ENCODE results near the gene SPSB3. TPM values are rescaled to one million over a fixed set of nuclear protein-coding genes. Genes with fewer than 3 reads are reported as not detected.
"Not testable (repeated sequence)": the region's sequence is repeated elsewhere in the genome, so short reads cannot be mapped to it uniquely, and the experiment has no call there.

Gene SPSB3
- total RNA-seq, 1 donor from 2014 or later: 36.1 TPM

GRCh38 chr16:1818873-1819525, 36.6 kb upstream of the SPSB3 start:
- intact Hi-C loops (cut with DNase I): no loop called here
- ATAC-seq (no peak), DNase-seq (ENCODE audit: missing footprints) (no peak)

- ATAC-seq: no peak
- intact Hi-C loops (cut with DNase I): no loop called here
- no peak for DNase-seq (ENCODE audit: missing footprints)
Observed at GRCh38 chr16:1818204-1818872, 36.0 kb upstream of the SPSB3 start.

GRCh38 chr16:1817716-1818115, 35.3 kb upstream of the SPSB3 start:
- no peak for ATAC-seq
- DNase-seq (ENCODE audit: missing footprints): no peak
- intact Hi-C loops (cut with DNase I): no loop called here

GRCh38 chr16:1817276-1817589, 34.9 kb upstream of the SPSB3 start:
- DNase-seq (ENCODE audit: missing footprints) (no peak), ATAC-seq (no peak)

GRCh38 chr16:1816396-1817275, 34.3 kb upstream of the SPSB3 start:
- no peak for DNase-seq (ENCODE audit: missing footprints)
- intact Hi-C loops (cut with DNase I): no loop called here
- no peak for ATAC-seq

More at GRCh38 chr16:1817276-1817589, 34.9 kb upstream of the SPSB3 start:
- intact Hi-C loops (cut with DNase I): no loop called here

- no peak for ATAC-seq
- no peak for DNase-seq (ENCODE audit: missing footprints)
- intact Hi-C loops (cut with DNase I): no loop called here
Observed at GRCh38 chr16:1815461-1815860, 33.1 kb upstream of the SPSB3 start.

GRCh38 chr16:1812732-1813163, 30.4 kb upstream of the SPSB3 start:
- DNase-seq (ENCODE audit: missing footprints) (peak; percentile 87), ATAC-seq (peak; percentile 94)
- intact Hi-C loops (cut with DNase I): no loop called here

DNA sequence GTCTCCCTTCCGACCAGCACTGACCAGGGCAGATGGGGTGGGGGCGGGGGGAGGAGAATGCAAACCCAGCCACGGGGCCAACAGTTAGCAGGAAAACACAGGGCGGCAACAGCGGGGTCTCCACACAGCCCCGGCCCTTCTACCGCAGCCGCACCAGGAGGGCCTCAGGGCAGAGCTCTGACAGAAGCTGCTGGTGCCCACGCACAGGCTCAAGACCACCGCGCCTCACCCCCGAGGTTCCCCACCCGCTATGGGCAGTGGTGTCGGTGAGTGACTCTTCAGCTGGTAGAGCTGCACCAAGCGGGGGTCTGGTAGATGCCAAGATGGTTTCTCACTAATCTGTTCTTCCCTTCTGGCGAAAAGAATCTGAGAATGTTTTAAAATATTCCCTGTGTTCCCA, 28.2 kb upstream of the SPSB3 start:
- intact Hi-C loops (cut with DNase I): no loop called here
- no peak for DNase-seq (ENCODE audit: missing footprints)
- ATAC-seq: no peak

GRCh38 chr16:1810106-1810505, 27.7 kb upstream of the SPSB3 start:
- DNase-seq (ENCODE audit: missing footprints): no peak
- no peak for ATAC-seq
- intact Hi-C loops (cut with DNase I): no loop called here

DNA sequence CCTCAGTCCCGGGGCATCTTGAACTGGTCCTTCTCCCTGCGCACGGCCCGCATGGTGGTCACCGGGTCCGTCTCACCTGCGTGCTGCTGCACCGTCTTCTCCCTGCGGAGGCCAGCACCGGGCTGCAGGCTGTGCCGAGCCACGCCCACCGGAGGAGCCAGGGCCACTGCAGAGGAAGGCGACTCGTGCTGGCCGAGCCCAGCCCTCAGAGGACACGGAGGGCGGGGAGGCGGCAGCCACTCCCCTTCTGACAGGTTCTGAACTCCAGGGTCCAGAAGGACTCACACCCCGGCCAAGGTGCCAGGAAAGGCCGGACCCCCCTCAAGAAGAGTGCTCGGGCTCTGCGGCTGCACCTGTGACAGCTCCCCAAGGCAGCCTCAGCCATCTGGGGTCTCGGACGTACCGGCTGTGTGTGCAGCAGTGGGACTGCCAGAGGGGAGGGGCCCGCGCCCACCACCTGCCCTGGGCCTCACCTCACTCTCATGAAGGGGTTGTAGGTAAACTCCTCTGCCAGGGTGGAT, 27.0 kb upstream of the SPSB3 start:
- ATAC-seq (no peak), DNase-seq (ENCODE audit: missing footprints) (no peak)
- intact Hi-C loops (cut with DNase I): no loop called here

DNA sequence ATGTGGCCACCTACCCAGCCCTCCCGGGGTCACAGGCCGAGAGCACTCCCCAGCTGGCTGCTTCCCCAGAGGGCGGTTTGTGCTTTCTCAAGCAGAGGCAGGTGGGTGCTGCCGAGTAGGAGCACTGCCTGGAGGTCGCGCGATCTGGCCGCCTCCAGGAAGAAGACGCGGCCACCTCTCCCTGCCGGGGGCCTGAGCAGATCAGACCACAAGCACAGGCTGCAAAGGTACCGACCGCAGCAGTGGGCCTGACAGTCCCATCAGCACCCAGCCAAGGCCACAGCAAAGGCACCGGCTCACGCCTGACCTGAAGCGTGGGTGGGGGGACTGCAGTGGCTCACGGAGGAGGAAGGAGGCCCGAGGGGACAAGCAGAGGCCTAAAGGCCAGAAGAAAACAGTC, 26.3 kb upstream of the SPSB3 start:
- DNase-seq (ENCODE audit: missing footprints) (no peak), ATAC-seq (no peak)
- intact Hi-C loops (cut with DNase I): no loop called here

DNA sequence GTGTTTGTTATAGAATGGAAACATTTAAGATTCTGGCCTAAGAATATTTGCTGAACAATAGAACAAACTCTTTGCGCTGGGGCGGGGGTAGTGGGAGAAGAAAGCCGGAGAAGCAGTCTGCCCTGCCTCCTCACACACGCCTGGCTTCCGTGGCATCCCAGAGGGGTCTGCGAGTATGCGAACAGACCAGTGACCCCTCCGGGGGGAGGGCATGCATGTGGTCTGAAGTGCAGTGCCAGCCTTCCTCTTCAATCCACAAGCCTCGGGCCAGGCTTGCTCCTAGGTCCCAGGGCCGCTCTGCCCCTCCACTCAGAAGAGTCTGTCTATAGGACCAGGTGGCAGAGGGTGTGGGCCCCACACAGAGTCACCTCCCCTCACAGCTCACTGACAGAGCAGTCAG, 25.3 kb upstream of the SPSB3 start:
- no peak for ATAC-seq
- intact Hi-C loops (cut with DNase I): no loop called here
- no peak for DNase-seq (ENCODE audit: missing footprints)

- DNase-seq (ENCODE audit: missing footprints) (no peak), ATAC-seq (no peak)
- intact Hi-C loops (cut with DNase I): no loop called here
Observed at GRCh38 chr16:1800701-1801100, 18.3 kb upstream of the SPSB3 start.

GRCh38 chr16:1799263-1799662, 16.9 kb upstream of the SPSB3 start:
- ATAC-seq; DNase-seq (ENCODE audit: missing footprints); intact Hi-C loops (cut with DNase I): not testable (repeated sequence)

- intact Hi-C loops (cut with DNase I): no loop called here
- no peak for ATAC-seq
- DNase-seq (ENCODE audit: missing footprints): no peak
Observed at GRCh38 chr16:1794908-1795666, 12.7 kb upstream of the SPSB3 start.

DNA sequence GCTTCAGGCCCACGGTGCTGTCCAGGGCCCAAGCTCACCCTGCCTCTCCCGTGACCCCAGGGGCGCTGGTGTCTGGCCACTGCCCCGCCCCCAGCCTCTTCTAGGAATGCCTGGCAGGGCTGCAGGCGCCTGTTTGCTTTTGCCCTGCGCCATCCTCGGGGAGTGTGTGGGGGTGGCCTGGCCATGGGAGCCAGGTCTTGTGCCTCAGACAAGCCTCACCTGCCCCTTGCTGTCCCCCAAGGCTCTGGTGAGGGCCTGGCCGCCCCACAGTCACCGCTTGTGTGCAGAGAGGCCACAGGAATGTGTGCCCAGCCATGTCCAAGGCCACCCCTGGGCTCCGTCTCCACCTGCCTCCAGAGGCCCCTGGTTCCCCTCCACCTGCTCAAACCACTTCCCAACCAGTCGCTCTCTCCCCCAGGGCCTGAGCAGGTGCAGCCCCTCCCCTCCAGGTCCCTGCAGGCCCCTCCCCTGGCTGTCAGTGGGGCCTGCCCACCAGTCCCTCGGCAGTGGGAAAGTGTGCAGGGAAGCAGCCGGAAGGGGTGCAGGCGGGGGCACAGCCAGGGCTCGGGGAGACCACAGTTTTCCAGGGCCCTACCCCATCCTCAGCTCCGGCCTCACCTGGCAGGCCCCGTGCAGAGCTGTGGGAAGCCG, 12.0 kb upstream of the SPSB3 start:
- no peak for ATAC-seq
- intact Hi-C loops (cut with DNase I): no loop called here
- no peak for DNase-seq (ENCODE audit: missing footprints)

DNA sequence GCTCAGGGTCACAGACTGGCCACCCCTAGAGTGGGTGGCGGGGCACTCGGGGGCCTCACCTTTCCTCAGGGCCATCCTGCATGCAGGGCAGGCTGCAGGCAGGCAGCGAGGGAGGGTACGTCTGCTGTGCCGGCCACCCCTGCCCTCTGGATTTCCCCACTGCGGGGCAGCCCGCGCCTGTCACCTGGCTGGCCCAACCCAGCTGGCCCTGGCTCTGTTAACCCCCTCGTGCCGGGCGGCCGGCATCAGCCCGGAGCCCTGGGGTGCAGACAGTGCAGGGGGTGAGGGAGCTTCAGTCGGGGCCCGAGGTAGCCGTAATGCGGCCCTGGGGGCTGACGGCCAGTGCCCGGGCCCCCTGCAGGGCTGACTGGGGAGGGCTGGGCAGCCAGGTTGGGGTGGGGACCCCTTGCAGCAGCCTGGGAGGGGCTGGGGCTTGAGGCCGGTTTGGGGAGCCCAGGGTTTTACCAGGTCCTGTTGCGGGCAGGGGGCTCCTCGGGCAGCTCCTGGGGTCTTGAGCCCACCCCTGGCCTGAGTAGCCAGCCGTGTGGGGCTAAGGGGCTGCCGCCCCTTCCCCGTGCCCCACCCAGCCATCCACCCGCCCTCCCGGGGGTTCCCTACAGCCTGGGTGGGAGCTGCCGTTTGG, 11.3 kb upstream of the SPSB3 start, which contains the start of gene IGFALS:
Gene IGFALS (minus strand): TSS at position 128 of the 643 bp plus-strand sequence. CDS start 53 bp downstream, at position 75.
- no peak for ATAC-seq
- no peak for DNase-seq (ENCODE audit: missing footprints)
- intact Hi-C loops (cut with DNase I): no loop called here
